HG03039 (cell line): ENCODE results near the gene TRIM37.
"Not testable (repeated sequence)": the region's sequence is repeated elsewhere in the genome, so short reads cannot be mapped to it uniquely, and the experiment has no call there.

ENCODE experiments used
- ATAC-seq: cut with Tn5 transposase; IDR thresholded peaks from one replicate; pipeline ENCODE4 v1.9.1; 2021; ENCODE audit warnings: mild to moderate bottlenecking, moderate library complexity; ENCODE audit not compliant: unreplicated experiment

Gene TRIM37

DNA sequence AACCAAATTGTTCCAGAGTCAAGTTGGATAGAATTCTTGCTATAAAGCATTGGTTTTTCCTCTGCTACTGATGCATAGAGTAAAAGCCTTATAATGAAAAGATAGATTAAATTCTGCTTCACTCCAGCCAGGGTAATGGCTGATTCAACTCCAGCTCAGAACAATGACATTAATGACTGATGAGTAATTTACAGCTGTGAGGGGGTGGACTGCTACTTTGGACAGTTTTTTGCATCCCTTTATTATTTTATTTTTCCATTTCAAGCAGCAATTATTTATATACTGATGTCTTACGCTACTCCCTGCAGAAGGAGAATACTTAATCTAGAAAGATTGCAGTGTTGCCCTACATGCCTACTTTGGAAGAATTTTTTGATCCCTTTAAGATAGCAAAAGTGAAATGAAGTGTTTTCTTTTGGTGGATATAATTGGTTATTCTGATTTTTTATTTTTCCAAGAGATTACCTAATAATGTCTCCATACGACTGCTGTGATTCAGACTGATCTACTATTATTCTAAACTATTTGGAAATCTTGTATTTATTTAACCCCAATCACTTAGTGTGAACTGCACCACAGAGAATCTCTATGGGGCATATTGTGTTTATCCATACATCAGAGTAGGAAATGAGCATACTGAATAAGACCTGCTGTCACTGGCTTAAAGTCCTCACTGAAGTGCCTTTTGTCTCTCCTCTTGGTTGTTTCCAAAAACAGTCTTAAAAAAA is 149.5 kb downstream of the TRIM37 start:
- no peak for ATAC-seq

DNA sequence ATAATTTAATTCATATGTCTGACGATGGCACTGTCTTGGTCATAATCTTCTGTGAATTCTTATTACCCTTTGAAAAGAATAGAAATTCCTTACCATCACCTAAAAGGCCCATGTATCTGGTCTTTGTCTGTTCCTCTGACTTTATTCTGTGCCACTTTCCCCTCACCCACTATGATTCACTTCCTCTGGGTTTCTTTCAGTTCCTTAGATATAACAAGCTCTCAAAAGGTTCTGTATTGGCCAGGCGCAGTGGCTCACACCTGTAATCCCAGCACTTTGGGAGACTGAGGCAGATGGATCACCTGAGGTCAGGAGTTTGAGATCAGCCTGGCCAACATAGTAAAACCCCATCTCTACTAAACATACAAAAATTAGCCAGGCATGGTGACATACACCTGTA is 152.3 kb downstream of the TRIM37 start:
- ATAC-seq = not testable (repeated sequence)

DNA sequence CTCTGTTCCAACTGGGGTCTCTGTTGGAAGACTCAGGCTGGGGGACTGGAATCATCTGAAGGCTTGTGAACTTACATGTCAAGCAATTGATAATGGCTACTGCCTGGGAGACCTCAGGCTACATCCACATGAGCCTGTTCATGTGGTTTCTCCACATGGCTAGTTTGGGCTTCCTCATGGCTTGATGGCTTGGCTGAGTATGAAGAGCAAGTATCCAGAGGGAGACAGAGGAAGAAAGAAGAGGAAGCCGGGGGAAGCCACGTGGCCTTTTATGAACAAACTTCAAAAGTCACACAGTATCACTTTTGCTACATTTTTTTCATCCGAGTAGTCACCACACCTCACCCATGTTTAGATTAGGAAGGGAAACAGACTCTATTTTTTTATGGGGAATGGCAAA is 158.9 kb downstream of the TRIM37 start:
- ATAC-seq = no peak

DNA sequence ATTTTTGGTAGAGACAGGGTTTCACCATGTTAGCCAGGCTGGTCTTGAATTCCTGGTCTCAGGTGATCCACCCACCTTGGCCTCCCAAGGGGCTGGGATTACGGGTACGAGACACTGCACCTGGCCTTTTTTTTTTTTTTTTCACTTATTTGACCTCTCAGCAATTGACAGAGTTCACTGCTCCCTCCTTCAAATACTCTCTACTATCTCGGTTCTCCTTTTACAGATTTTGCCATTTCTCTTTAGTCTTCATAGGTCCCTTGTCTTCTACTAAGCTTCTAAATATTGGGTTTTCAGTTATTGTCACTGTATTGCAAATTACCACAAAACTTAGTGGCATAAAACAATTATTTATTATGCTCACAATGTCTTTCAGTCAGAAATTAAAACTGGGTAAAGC is 159.3 kb downstream of the TRIM37 start:
- no peak for ATAC-seq

DNA sequence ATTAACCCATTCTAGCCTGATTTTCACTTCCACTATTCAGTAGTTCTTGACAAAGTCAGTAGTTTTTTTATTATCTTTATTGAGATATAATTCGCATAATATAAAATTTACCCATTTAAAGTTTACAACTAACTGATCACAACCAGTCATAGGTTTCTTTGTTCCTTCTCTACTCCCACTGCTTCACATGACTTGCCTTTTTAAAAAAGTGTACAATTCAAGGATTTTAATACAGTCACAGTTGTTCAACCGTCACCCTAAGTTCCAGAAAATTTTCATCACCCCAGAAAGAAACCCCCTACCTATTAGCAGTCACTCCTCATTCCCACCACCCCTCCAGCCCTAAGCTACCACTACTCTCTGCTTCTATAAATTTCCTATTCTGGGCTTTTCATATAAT is 162.5 kb downstream of the TRIM37 start:
- ATAC-seq = no peak

DNA sequence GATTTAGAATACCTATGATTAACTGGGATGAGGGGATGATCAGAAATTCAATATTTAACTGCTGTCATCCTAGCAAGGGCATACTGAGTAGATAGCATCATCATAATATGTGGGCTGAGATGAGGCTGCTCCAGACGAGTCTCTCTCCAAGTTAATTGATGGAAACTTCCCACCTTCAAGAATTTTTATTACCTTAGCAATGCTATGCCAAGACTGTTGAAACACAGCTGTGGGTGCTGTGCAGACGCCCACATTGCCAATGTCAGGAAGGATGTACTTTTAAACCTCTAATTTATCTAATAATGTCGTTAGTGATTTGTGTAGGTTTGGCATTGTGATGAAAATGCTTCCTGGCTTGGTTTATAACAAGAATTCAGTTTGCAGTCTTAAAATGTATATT is 170.4 kb downstream of the TRIM37 start:
- ATAC-seq = no peak

DNA sequence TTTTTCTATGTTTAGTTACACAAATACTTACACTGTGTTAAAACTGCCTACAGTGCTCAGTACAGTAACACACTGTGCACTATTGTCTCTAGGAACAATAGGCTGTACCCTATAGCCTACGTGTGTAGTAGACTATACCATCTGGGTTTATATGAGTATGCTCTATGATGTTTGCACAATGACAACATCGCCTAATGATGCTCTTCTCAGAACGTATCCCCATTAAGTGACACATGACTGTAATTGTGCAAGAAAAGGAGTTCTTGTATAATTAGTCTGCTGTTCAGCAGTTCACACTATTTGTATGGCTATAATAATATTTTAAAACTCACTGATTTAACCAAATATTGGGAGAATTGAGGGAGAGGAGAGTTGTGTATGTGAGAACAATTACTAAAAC is 173.7 kb downstream of the TRIM37 start:
- ATAC-seq = no peak
